ENCODE results near the gene CTNNA3.

GRCh38 chr10:66222462-66223046 is 1473.4 kb downstream of the CTNNA3 start:
- TF ChIP-seq CTCF (IDR thresholded peaks at IDR 0.05) (no peak), POLR2A (IDR thresholded peaks at IDR 0.05) (no peak)
